HG02610 (cell line): Measurements from ENCODE around the gene DAGLA.
A peak's percentile ranks its signal among the peaks of the same experiment; 100 is the strongest.

Experiments used
- ATAC-seq: cut with Tn5 transposase; IDR thresholded peaks from one replicate; pipeline ENCODE4 v1.9.1; 2021; ENCODE audit warnings: mild to moderate bottlenecking, moderate library complexity; ENCODE audit not compliant: unreplicated experiment

DAGLA gene

GRCh38 chr11:61775606-61776554 lies 95.7 kb downstream of the DAGLA start:
- no peak for ATAC-seq

- peak; percentile 48 for ATAC-seq
Measured at GRCh38 chr11:61776561-61777075, 96.4 kb downstream of the DAGLA start.

GRCh38 chr11:61777234-61778090 lies 97.3 kb downstream of the DAGLA start:
- no peak for ATAC-seq

GRCh38 chr11:61778357-61778886 lies 98.2 kb downstream of the DAGLA start:
- no peak for ATAC-seq

GRCh38 chr11:61778920-61779650 lies 98.9 kb downstream of the DAGLA start:
- no peak for ATAC-seq

- ATAC-seq, result no peak
Measured at GRCh38 chr11:61779666-61780525, 99.7 kb downstream of the DAGLA start.

GRCh38 chr11:61780581-61781162 lies 100.5 kb downstream of the DAGLA start:
- no peak for ATAC-seq

GRCh38 chr11:61781585-61781984 lies 101.4 kb downstream of the DAGLA start:
- ATAC-seq, result no peak

- ATAC-seq, result no peak
Measured at GRCh38 chr11:61782299-61782698, 102.1 kb downstream of the DAGLA start.

GRCh38 chr11:61782841-61783240 lies 102.7 kb downstream of the DAGLA start:
- ATAC-seq, result no peak

GRCh38 chr11:61783717-61784505 lies 103.7 kb downstream of the DAGLA start:
- no peak for ATAC-seq

- ATAC-seq, result no peak
Measured at GRCh38 chr11:61784506-61784805, 104.3 kb downstream of the DAGLA start.

- no peak for ATAC-seq
Measured at GRCh38 chr11:61785837-61786402, 105.7 kb downstream of the DAGLA start.

- ATAC-seq, result no peak
Measured at GRCh38 chr11:61787928-61788491, 107.8 kb downstream of the DAGLA start.

- peak; percentile 23 for ATAC-seq
Measured at GRCh38 chr11:61791737-61792309, 111.6 kb downstream of the DAGLA start.

- peak; percentile 78 for ATAC-seq
Measured at GRCh38 chr11:61792310-61793082, 112.3 kb downstream of the DAGLA start, which contains the start of the genes FEN1 and TMEM258. TSS of gene FEN1 (plus strand) at chr11:61792911. CDS start at chr11:61795362, 2,451 bp downstream. TSS of gene TMEM258 (minus strand) at chr11:61792599. CDS start at chr11:61792558, 41 bp downstream.
